Measurements from ENCODE around the gene PLEKHG4B. TPM values are rescaled to one million over a fixed set of nuclear protein-coding genes. Genes with fewer than 3 reads are reported as not detected.

Gene PLEKHG4B
- polyA plus RNA-seq, 1 donor (not counting 4 experiments of a cell fraction or from before 2014, with no cell fraction given), result not detected

GRCh38 chr5:188488-189481 lies 96.8 kb downstream of the PLEKHG4B start:
- no peaks in the 10 kb centered on the region for H3K79me2 ChIP-seq (ENCODE audit: control insufficient read depth, insufficient read depth, low read length)
- DNase-seq (ENCODE audit: low read depth, low spot score) (peak; percentile 33), FAIRE-seq (peak; percentile 62)
- no peaks in the 10 kb centered on the region for H3K36me3 ChIP-seq (ENCODE audit: control insufficient read depth in 2 of 2, extremely low read depth in 1 of 2, insufficient read depth in 2 of 2, low read length in 2 of 2)
- H3K4me3 ChIP-seq (ENCODE audit: control insufficient read depth in 2 of 3, extremely low read depth in 1 of 3, insufficient read depth in 2 of 3, low read depth in 1 of 3, low read length in 3 of 3), result peak overlapping the region in 1 of 3 experiments; percentile 4
- peak overlapping the region; percentile 68 for H3K4me2 ChIP-seq (ENCODE audit: control insufficient read depth, extremely low read depth, insufficient read depth, low read depth, low read length)
- H4K20me1 ChIP-seq (ENCODE audit: control insufficient read depth, extremely low read depth, insufficient read depth, low read length), result peaks cover 4% of the 10 kb centered on the region
- dilution Hi-C loops (cut with MboI; ENCODE audit: extremely low pct_ligation_motif_present, low sequenced_read_pairs), result no loop called here
- peaks cover 2% of the 10 kb centered on the region for H3K4me1 ChIP-seq (ENCODE audit: control insufficient read depth, extremely low read depth, insufficient read depth, low read length)
- peak overlapping the region; percentile 59 for H2AFZ ChIP-seq (ENCODE audit: control insufficient read depth, low read length)
- H3K9me3 ChIP-seq (ENCODE audit: control insufficient read depth, low read depth, low read length), result no peaks in the 10 kb centered on the region
- no peaks in the 10 kb centered on the region for H3K9me1 ChIP-seq (ENCODE audit: control insufficient read depth, extremely low read depth, insufficient read depth, low read length)
- H3K27ac ChIP-seq (ENCODE audit: control insufficient read depth, insufficient read depth, low read length), result no peak overlapping the region
- H3K9ac ChIP-seq (ENCODE audit: control insufficient read depth, extremely low read depth, insufficient read depth, low read length), result no peak overlapping the region
- H3K27me3 ChIP-seq (ENCODE audit: control insufficient read depth, extremely low read depth, insufficient read depth, low read length), result peaks cover 45% of the 10 kb centered on the region
- TF ChIP-seq EZH2 (IDR thresholded peaks at IDR 0.05; ENCODE audit: low read length) (no peak), CTCF (optimal IDR thresholded peaks at IDR 0.05 in 1 of 3, IDR thresholded peaks at IDR 0.05 in 1 of 3, conservative IDR thresholded peaks at IDR 0.05 in 1 of 3; ENCODE audit: extremely low read depth in 1 of 3, insufficient read depth in 2 of 3, low read length in 3 of 3) (peak; percentile 87 to 97 (median 93))

GRCh38 chr5:189486-189885 lies 97.5 kb downstream of the PLEKHG4B start:
- FAIRE-seq, result no peak

More at GRCh38 chr5:189486-189885, 97.5 kb downstream of the PLEKHG4B start:
- H3K4me1 ChIP-seq (ENCODE audit: control insufficient read depth, extremely low read depth, insufficient read depth, low read length), result peaks cover 2% of the 10 kb centered on the region
- H3K79me2 ChIP-seq (ENCODE audit: control insufficient read depth, insufficient read depth, low read length), result no peaks in the 10 kb centered on the region
- H3K4me3 ChIP-seq (ENCODE audit: control insufficient read depth in 2 of 3, extremely low read depth in 1 of 3, insufficient read depth in 2 of 3, low read depth in 1 of 3, low read length in 3 of 3), result no peak overlapping the region
- no peak overlapping the region for H3K4me2 ChIP-seq (ENCODE audit: control insufficient read depth, extremely low read depth, insufficient read depth, low read depth, low read length)
- dilution Hi-C loops (cut with MboI; ENCODE audit: extremely low pct_ligation_motif_present, low sequenced_read_pairs), result no loop called here
- no peak for DNase-seq (ENCODE audit: low read depth, low spot score)
- H3K9ac ChIP-seq (ENCODE audit: control insufficient read depth, extremely low read depth, insufficient read depth, low read length), result no peak overlapping the region
- TF ChIP-seq CTCF (optimal IDR thresholded peaks at IDR 0.05 in 1 of 3, IDR thresholded peaks at IDR 0.05 in 1 of 3, conservative IDR thresholded peaks at IDR 0.05 in 1 of 3; ENCODE audit: extremely low read depth in 1 of 3, insufficient read depth in 2 of 3, low read length in 3 of 3), result no peak
- no peak for TF ChIP-seq EZH2 (IDR thresholded peaks at IDR 0.05; ENCODE audit: low read length)
- no peaks in the 10 kb centered on the region for H3K9me3 ChIP-seq (ENCODE audit: control insufficient read depth, low read depth, low read length)
- peaks cover 4% of the 10 kb centered on the region for H4K20me1 ChIP-seq (ENCODE audit: control insufficient read depth, extremely low read depth, insufficient read depth, low read length)
- no peaks in the 10 kb centered on the region for H3K36me3 ChIP-seq (ENCODE audit: control insufficient read depth in 2 of 2, extremely low read depth in 1 of 2, insufficient read depth in 2 of 2, low read length in 2 of 2)
- H3K9me1 ChIP-seq (ENCODE audit: control insufficient read depth, extremely low read depth, insufficient read depth, low read length), result no peaks in the 10 kb centered on the region
- peaks cover 45% of the 10 kb centered on the region for H3K27me3 ChIP-seq (ENCODE audit: control insufficient read depth, extremely low read depth, insufficient read depth, low read length)
- H3K27ac ChIP-seq (ENCODE audit: control insufficient read depth, insufficient read depth, low read length), result no peak overlapping the region
- no peak overlapping the region for H2AFZ ChIP-seq (ENCODE audit: control insufficient read depth, low read length)

Data from keratinocyte (primary cell).